Loucy (cell line): ENCODE results near the gene BTNL3.

Experiments
- CTCF ChIP-seq: fragments of 200-600 bp; sonication (generic); conservative IDR thresholded peaks from 2 replicates; pipeline ENCODE4 v1.5.1; 2014; ENCODE audit warnings: mild to moderate bottlenecking, antibody characterized with exemption, low read length
- EZH2phosphoT487 ChIP-seq: fragments of 200-600 bp; IDR thresholded peaks from 2 replicates; pipeline ENCODE4 v1.6.1; 2018; ENCODE audit warnings: antibody characterized with exemption, mild to moderate bottlenecking, moderate library complexity, borderline replicate concordance

- TF ChIP-seq CTCF (no peak), EZH2phosphoT487 (no peak)
Observed at GRCh38 chr5:181054871-181055459, 66.3 kb downstream of the BTNL3 start.
